ENCODE data around the gene LPA.
"Not testable (repeated sequence)": the region's sequence is repeated elsewhere in the genome, so short reads cannot be mapped to it uniquely, and the experiment has no call there.

The LPA gene

DNA sequence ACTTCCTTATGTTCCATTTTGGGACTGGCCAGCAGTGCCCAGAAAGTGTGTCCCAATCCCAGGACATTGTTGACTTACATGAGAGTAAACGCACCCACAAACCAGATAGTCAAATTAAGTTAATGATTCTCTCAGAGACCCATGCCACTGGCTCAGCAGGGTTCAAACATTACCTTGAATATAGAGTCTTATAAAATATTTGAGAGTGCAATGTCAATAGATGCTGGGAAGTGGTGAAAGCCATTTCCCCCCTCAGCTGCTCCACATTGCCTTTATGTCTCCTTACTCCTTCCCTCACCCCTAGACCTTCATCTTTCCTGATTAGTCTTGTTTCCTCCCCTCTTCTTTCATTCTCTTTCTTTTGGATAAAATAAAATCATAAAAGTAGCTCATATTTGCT lies at the start of gene LPA:
Gene LPA, minus strand, starts transcription at position 78 of the 400 bp plus-strand sequence. Its CDS starts 61 bp downstream, at position 17.
- DNase-seq (ENCODE audit: low read depth in 2 of 2): not testable (repeated sequence)

GRCh38 chr6:160708993-160709392 lies 44.9 kb upstream of the LPA start:
- not testable (repeated sequence) for DNase-seq (ENCODE audit: low read depth in 2 of 2)

- not testable (repeated sequence) for DNase-seq (ENCODE audit: low read depth in 2 of 2)
Observed at GRCh38 chr6:160704688-160705087, 40.6 kb upstream of the LPA start.

GRCh38 chr6:160701918-160702680 lies 38.0 kb upstream of the LPA start, which contains the start of gene PLG:
TSS of gene PLG (plus strand) at chr6:160702244. CDS start at chr6:160702305, 61 bp downstream.
- DNase-seq (ENCODE audit: low read depth in 2 of 2): not testable (repeated sequence)

GRCh38 chr6:160697826-160698225 lies 33.8 kb upstream of the LPA start:
- no peak for DNase-seq (ENCODE audit: low read depth in 2 of 2)

GRCh38 chr6:160696884-160697283 lies 32.8 kb upstream of the LPA start:
- DNase-seq (ENCODE audit: low read depth in 2 of 2): not testable (repeated sequence)

DNA sequence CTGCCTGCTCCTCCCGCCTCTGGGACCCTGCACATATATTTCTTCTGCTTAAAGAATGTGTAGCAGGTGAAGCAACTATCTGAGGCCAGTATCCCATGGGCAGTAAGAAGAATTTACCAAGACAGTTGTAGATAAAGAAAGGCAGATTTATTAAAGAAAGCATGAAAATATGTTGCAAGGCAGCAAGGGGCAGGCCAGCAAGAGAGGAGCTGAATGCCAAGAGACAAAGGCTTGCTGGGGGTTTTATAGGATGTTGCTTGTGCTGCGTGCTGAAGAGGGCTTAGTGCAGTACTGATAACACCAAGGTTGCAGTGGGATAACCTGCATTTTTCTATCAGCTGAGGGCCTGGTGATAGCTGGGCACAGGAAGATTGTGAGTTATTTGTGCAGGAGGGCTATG lies 31.5 kb upstream of the LPA start:
- DNase-seq (ENCODE audit: low read depth in 2 of 2): not testable (repeated sequence)

- not testable (repeated sequence) for DNase-seq (ENCODE audit: low read depth in 2 of 2)
Observed at GRCh38 chr6:160695025-160695424, 30.9 kb upstream of the LPA start.

GRCh38 chr6:160692369-160692959 lies 28.4 kb upstream of the LPA start:
- no peak for DNase-seq (ENCODE audit: low read depth in 2 of 2)

- DNase-seq (ENCODE audit: low read depth in 2 of 2): no peak
Observed at GRCh38 chr6:160691617-160692016, 27.5 kb upstream of the LPA start.

GRCh38 chr6:160690458-160690857 lies 26.4 kb upstream of the LPA start:
- no peak for DNase-seq (ENCODE audit: low read depth in 2 of 2)

GRCh38 chr6:160685762-160686450 lies 21.8 kb upstream of the LPA start:
- DNase-seq (ENCODE audit: low read depth in 2 of 2): no peak

DNA sequence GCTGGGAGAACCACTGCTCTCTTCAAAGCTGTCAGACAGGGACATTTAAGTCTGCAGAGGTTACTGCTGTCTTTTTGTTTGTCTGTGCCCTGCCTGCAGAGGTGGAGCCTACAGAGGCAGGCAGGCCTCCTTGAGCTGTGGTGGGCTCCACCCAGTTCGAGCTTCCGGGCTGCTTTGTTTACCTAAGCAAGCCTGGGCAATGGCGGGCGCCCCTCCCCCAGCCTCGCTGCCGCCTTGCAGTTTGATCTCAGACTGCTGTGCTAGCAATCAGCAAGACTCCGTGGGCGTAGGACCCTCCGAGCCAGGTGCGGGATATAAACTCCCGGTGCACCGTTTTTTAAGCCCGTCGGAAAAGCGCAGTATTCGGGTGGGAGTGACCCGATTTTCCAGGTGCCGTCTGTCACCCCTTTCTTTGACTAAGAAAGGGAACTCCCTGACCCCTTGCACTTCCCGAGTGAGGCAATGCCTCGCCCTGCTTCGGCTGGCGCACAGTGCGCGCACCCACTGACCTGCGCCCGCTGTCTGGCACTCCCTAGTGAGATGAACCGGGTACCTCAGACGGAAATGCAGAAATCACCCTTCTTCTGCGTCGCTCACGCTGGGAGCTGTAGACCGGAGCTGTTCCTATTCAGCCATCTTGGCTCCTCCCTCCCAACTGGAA lies 21.2 kb upstream of the LPA start:
- not testable (repeated sequence) for DNase-seq (ENCODE audit: low read depth in 2 of 2)

- no peak for DNase-seq (ENCODE audit: low read depth in 2 of 2)
Observed at GRCh38 chr6:160679402-160679769, 15.3 kb upstream of the LPA start.

DNA sequence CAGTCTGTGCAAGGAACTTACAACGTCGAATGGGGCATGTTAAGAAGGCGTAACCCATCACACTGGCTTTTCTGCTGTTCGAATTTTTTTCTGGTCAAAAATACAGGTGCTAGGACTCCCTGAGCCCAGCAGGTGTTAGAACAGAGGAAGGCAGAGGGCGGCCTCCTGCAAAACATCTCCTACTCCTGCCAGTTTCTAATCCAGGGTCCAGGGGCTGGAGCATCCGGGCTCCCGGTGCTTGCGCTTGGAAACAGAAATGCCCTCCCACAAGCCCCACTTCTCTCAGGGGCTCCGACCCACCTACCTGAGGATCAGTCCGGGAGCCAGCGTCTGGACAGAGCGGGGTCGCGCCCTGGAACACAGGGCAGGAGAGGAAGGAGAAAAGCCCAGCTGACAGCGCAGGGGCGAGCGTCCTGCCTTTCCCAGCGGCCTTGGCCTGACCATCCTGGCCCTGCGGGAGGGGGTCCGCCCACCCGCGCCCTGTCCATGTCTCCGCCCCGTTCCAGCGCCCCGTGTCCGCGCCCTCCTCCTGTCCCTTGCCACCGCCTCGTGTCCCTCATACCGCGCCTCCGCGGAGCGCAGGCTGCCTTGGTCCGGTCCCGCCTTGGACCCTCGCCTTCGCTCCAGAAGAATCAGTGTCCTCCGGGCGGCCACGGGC lies 14.8 kb upstream of the LPA start:
- DNase-seq (ENCODE audit: low read depth in 2 of 2): no peak

GRCh38 chr6:160678230-160678629 lies 14.2 kb upstream of the LPA start:
- DNase-seq (ENCODE audit: low read depth in 2 of 2): no peak

GRCh38 chr6:160676418-160676817 lies 12.3 kb upstream of the LPA start:
- DNase-seq (ENCODE audit: low read depth in 2 of 2): not testable (repeated sequence)

DNA sequence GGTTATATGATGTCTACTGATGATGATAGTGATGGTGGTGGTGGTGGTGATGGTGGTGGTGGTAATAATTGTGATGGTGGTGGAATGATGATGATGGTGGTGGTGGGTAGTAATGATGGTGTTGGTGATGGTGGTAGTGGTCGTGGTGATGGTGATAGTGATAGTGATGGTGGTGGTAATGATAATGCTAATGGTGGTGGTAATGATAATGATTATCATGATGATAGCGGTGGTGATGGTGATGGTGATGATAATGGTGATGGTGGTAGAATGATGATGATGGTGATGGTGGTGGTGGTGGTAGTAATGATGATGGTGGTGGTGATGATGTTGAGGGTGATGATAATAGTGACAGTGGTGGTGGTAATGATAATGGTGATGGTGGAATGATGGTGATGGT lies 4.5 kb upstream of the LPA start:
- no peak for DNase-seq (ENCODE audit: low read depth in 2 of 2)

- DNase-seq (ENCODE audit: low read depth in 2 of 2): peak in 1 of 2 donors; percentile 3
Observed at GRCh38 chr6:160667639-160668481, 3.8 kb upstream of the LPA start.

DNA sequence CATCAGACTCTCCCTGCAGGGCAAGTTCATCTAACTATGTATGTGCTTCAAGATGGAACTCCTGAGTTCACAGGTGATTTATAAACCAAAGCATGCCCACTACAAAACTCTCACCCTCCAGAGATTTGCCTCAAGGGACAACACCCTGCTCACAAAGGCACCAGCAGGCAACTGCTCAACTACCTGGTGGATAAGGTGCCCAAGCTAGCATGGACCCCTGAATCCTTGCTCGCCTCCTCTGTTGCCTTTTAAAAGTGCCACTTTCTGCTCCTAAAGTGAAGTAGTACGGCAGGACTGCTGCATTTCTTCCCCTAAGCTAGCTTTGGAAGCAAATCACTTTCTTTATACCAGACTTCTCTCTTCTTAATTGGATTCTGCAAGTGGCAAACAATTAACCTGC lies 1.2 kb downstream of the LPA start:
- DNase-seq (ENCODE audit: low read depth in 2 of 2): no peak

DNA sequence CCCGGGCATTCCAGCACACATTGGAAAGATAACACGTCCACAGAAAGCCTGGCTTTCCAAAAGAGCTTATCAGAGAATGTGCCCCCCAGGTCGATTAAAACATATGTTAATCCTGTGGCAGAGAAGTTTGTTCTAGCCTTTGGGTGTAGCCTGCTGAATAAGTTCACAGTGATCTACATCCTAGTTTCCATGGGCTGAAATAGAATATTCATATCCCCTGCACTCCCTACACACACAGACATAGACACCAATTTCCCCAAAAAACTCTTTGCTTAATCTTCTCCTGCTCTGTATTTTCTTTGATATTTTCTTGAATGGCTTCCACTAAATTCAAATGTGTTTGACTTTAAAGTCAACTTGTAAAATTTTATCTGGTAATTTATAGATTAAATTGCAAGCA lies 1.6 kb downstream of the LPA start:
- DNase-seq (ENCODE audit: low read depth in 2 of 2): no peak

All from stimulated activated CD4-positive, alpha-beta T cell treated with anti-CD3 and anti-CD28 coated beads, Interleukin-1b, Interleukin-23, amount 100 ng/mL, for 4 hours (primary cell).